SW480 (cell line): ENCODE data around the gene POU5F1.

Experiments
- DNase-seq: peaks from one replicate; pipeline ENCODE4 v3.0.0-alpha.2; 2016; ENCODE audit warnings: low spot score

The POU5F1 gene

DNA sequence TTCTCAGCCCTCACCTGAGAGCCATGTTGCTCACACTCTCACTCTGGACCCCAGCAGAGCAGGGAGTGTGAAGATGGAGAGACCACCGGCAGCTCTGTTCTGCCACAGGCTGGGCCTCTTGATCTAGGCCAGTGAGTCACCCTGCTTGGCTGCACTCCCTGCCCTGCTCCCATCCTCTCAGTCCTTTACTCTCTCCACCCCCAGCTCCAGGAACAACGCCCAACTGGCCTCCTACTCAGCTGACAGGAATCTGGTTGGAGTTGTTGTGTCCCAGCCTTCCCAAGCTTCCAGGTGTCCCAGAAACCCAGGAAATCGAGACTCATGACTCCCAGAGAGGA is 56.0 kb downstream of the POU5F1 start, which contains the start of gene PSORS1C1:
Gene PSORS1C1, plus strand, starts transcription at position 260 of the 338 bp plus-strand sequence. CDS start 14,833 bp downstream, outside the sequence.
- DNase-seq = peak; percentile 88
